Kidney (tissue), 14 donors: ENCODE measurements around the gene PTPRO. TPM values are rescaled to one million over a fixed set of nuclear protein-coding genes. Genes with fewer than 3 reads are reported as not detected.

Experiments
- DNase-seq, 5 donors: peaks; one replicate each; pipeline ENCODE4 v3.0.0-alpha.2; 2013 to 2020
- FAIRE-seq: peaks from 2 replicates; lab custom pipeline; 2012; peaks lifted over from hg19 to GRCh38; lab: Jason Lieb, UNC
- H3K27ac ChIP-seq, 2 donors: one replicate each; pipeline ENCODE4 v1.7.0; 2013; ENCODE audit warnings: low read depth in 2 of 2, low read length in 2 of 2, inconsistent platforms in 1 of 2
- H3K27me3 ChIP-seq: one replicate; pipeline ENCODE4 v1.7.1; 2013; ENCODE audit warnings: low read length, inconsistent platforms; ENCODE audit not compliant: control insufficient read depth, insufficient read depth
- H3K36me3 ChIP-seq, 3 donors: one replicate each; pipeline versions ENCODE4 v1.7.0 to v1.7.1; 2013; ENCODE audit warnings: low read length in 3 of 3, control low read depth in 1 of 3, inconsistent platforms in 1 of 3; ENCODE audit not compliant: insufficient read depth in 3 of 3, control insufficient read depth in 2 of 3
- H3K4me1 ChIP-seq, 3 donors: one replicate each; pipeline versions ENCODE4 v1.7.0 to v1.7.1; 2013; ENCODE audit warnings: low read length in 3 of 3, inconsistent platforms in 1 of 3, low read depth in 1 of 3; ENCODE audit not compliant: control insufficient read depth in 2 of 3, insufficient read depth in 2 of 3
- H3K4me3 ChIP-seq, 3 donors: one replicate each; pipeline versions ENCODE4 v1.7.0 to v1.8.1; 2013; ENCODE audit warnings: low read length in 3 of 3, control low read depth in 1 of 3, inconsistent platforms in 1 of 3
- H3K9ac ChIP-seq, 3 donors: one replicate each; pipeline versions ENCODE4 v1.7.0 to v1.7.1; 2013; ENCODE audit warnings: low read length in 3 of 3, control low read depth in 1 of 3, inconsistent platforms in 1 of 3
- H3K9me3 ChIP-seq, 3 donors: one replicate each; pipeline versions ENCODE4 v1.7.0 to v1.7.1; 2013; ENCODE audit warnings: low read length in 3 of 3, control low read depth in 1 of 3, inconsistent platforms in 1 of 3; ENCODE audit not compliant: control insufficient read depth in 2 of 3, insufficient read depth in 1 of 3
- CTCF ChIP-seq: IDR thresholded peaks from 3 replicates; pipeline ENCODE4 v1.5.1; 2012; ENCODE audit warnings: mild to moderate bottlenecking, moderate library complexity, borderline replicate concordance; ENCODE audit not compliant: insufficient read depth; ENCODE audit errors: extremely low read depth
- intact Hi-C: fragments of 100-400 bp; cut with DNase I; formaldehyde crosslinking; loops from one replicate; pipeline ENCODE4 v1.11.1; 2022
- polyA plus RNA-seq: library from polyadenylated mRNA; stranded (reverse); fragments of 350-450 nt; fragmentation: Illumina TruSeq; extraction: RNeasy Lipid Tissue Mini Kit (QIAGEN cat#74804); gene quantifications from one replicate; pipeline ENCODE4 v1.2.3, GENCODE V29; 2014; ENCODE audit warnings: low read depth, low replicate concordance; ENCODE audit not compliant: insufficient read depth
- total RNA-seq: library from RNA; stranded (reverse); fragmentation: NEBNext Ultra II Directional; extraction: Animal tissue kit (Norgen Biotek cat#: 25700); gene quantifications from one replicate; pipeline ENCODE4 v1.2.1, GENCODE V29; 2021
- donor health status: control.
- donor health status: control.
- donor health status: control.
- donor health status: control.
- donor health status: control.
- donor health status: DM: yes; HTN: yes; CAD: no.
- donor health status: Normal renal cell carcinoma (clear cell type).

PTPRO gene
- total and polyA plus RNA-seq, 2 donors from 2014 or later: 4.6 to 44.0 TPM

GRCh38 chr12:15387772-15388171 is 65.5 kb downstream of the PTPRO start:
- Histone ChIP-seq H3K4me3 (no peak overlapping the region), H3K27ac (no peak overlapping the region), H3K9me3 (no peaks in the 10 kb centered on the region), H3K9ac (no peak overlapping the region), H3K27me3 (no peaks in the 10 kb centered on the region), H3K4me1 (no peaks in the 10 kb centered on the region), H3K36me3 (no peaks in the 10 kb centered on the region)
- TF ChIP-seq CTCF: no peak
- no peak for FAIRE-seq
- no peak for DNase-seq
- intact Hi-C loops: no loop called here

GRCh38 chr12:15389561-15389960 is 67.3 kb downstream of the PTPRO start:
- intact Hi-C loops: no loop called here
- H3K36me3 ChIP-seq: no peaks in the 10 kb centered on the region
- no peaks in the 10 kb centered on the region for H3K27me3 ChIP-seq
- no peak overlapping the region for H3K4me3 ChIP-seq
- no peak overlapping the region for H3K27ac ChIP-seq
- no peaks in the 10 kb centered on the region for H3K9me3 ChIP-seq
- no peak for TF ChIP-seq CTCF
- H3K4me1 ChIP-seq: no peaks in the 10 kb centered on the region
- H3K9ac ChIP-seq: no peak overlapping the region
- FAIRE-seq (peak; percentile 63), DNase-seq (peak in 1 of 5 donors; percentile 7)

- Histone ChIP-seq H3K36me3 (no peaks in the 10 kb centered on the region), H3K4me1 (no peaks in the 10 kb centered on the region), H3K27ac (no peak overlapping the region), H3K4me3 (no peak overlapping the region), H3K9me3 (no peaks in the 10 kb centered on the region), H3K9ac (no peak overlapping the region), H3K27me3 (no peaks in the 10 kb centered on the region)
- intact Hi-C loops: no loop called here
- DNase-seq: peak in 1 of 5 donors; percentile 15
- TF ChIP-seq CTCF: no peak
- FAIRE-seq: no peak
Measured at GRCh38 chr12:15393037-15393436, 70.7 kb downstream of the PTPRO start.

GRCh38 chr12:15393995-15394394 is 71.7 kb downstream of the PTPRO start:
- H3K9ac ChIP-seq: no peak overlapping the region
- no peaks in the 10 kb centered on the region for H3K4me1 ChIP-seq
- H3K27ac ChIP-seq: no peak overlapping the region
- H3K4me3 ChIP-seq: no peak overlapping the region
- FAIRE-seq: no peak
- TF ChIP-seq CTCF: no peak
- no peak for DNase-seq
- no peaks in the 10 kb centered on the region for H3K9me3 ChIP-seq
- H3K36me3 ChIP-seq: no peaks in the 10 kb centered on the region
- H3K27me3 ChIP-seq: no peaks in the 10 kb centered on the region
- intact Hi-C loops: no loop called here
